SK-N-SH treated with all-trans-retinoic acid at 6 μM for 48 hours (cell line): Measurements from ENCODE around the gene CELF4.
A peak's percentile ranks its signal among the peaks of the same experiment; 100 is the strongest.

Experiments
- ATAC-seq: fragments of 200-7000 bp; cut with Tn5 transposase; 3 replicates; pipeline ENCODE4 v1.9.1; 2020; ENCODE audit warnings: mild to moderate bottlenecking, moderate library complexity
- ARNTL ChIP-seq: fragments of 450-650 bp; formaldehyde crosslinking; IDR thresholded peaks from 2 replicates; pipeline ENCODE4 v1.5.0; 2020; ENCODE audit warnings: low read depth, mild to moderate bottlenecking, moderate library complexity, borderline replicate concordance
- BACH2 ChIP-seq: fragments of 250-450 bp; sonication (Bioruptor Pico); IDR thresholded peaks from 2 replicates; pipeline ENCODE4 v1.9.0; 2021; ENCODE audit warnings: mild to moderate bottlenecking, borderline replicate concordance
- CSDC2 ChIP-seq: fragments of 250-450 bp; sonication (Bioruptor Pico); IDR thresholded peaks from 2 replicates; pipeline ENCODE4 v1.5.0; 2020; ENCODE audit warnings: mild to moderate bottlenecking, moderate library complexity
- GLIS3 ChIP-seq: fragments of 250-450 bp; sonication (Bioruptor Pico); IDR thresholded peaks from 2 replicates; pipeline ENCODE4 v1.5.0; 2020; ENCODE audit warnings: mild to moderate bottlenecking, moderate library complexity
- ISL1 ChIP-seq: fragments of 250-450 bp; sonication (Bioruptor Pico); IDR thresholded peaks from 2 replicates; pipeline ENCODE4 v2.1.2; 2022; ENCODE audit warnings: mild to moderate bottlenecking, moderate library complexity
- OSR1 ChIP-seq: fragments of 250-450 bp; sonication (Bioruptor Pico); IDR thresholded peaks from 2 replicates; pipeline ENCODE4 v1.8.0; 2022; ENCODE audit warnings: moderate library complexity, mild to moderate bottlenecking, inconsistent platforms
- PPARA ChIP-seq: fragments of 250-450 bp; sonication (Bioruptor Pico); IDR thresholded peaks from 2 replicates; pipeline ENCODE4 v1.5.0; 2020; ENCODE audit warnings: mild to moderate bottlenecking, borderline replicate concordance
- RARB ChIP-seq: fragments of 250-450 bp; sonication (Bioruptor Pico); IDR thresholded peaks from 2 replicates; pipeline ENCODE4 v1.8.0; 2021; ENCODE audit warnings: mild to moderate bottlenecking, moderate library complexity
- SNAI2 ChIP-seq: fragments of 250-450 bp; sonication (Bioruptor Pico); IDR thresholded peaks from 2 replicates; pipeline ENCODE4 v1.5.0; 2020; ENCODE audit warnings: mild to moderate bottlenecking, moderate library complexity
- TOX ChIP-seq: fragments of 250-450 bp; sonication (Bioruptor Pico); IDR thresholded peaks from 2 replicates; pipeline ENCODE4 v1.8.0; 2021; ENCODE audit warnings: mild to moderate bottlenecking, moderate library complexity, borderline replicate concordance
- ZC3H10 ChIP-seq: fragments of 250-450 bp; sonication (Bioruptor Pico); IDR thresholded peaks from 2 replicates; pipeline ENCODE4 v1.5.1; 2021; ENCODE audit warnings: mild to moderate bottlenecking, moderate library complexity
- ZFP3 ChIP-seq: fragments of 250-450 bp; sonication (Bioruptor Pico); IDR thresholded peaks from 2 replicates; pipeline ENCODE4 v1.5.0; 2020; ENCODE audit warnings: mild to moderate bottlenecking, moderate library complexity
- ZNF565 ChIP-seq: fragments of 450-650 bp; formaldehyde crosslinking; conservative IDR thresholded peaks from 2 replicates; pipeline ENCODE4 v1.5.0; 2020; ENCODE audit warnings: low read depth, mild to moderate bottlenecking, moderate library complexity
- ZNF8 ChIP-seq: fragments of 450-650 bp; formaldehyde crosslinking; IDR thresholded peaks from 2 replicates; pipeline ENCODE4 v1.5.0; 2020; ENCODE audit warnings: mild to moderate bottlenecking, moderate library complexity
- TF ChIP-seq, protein P1 (sequence below): fragments of 250-450 bp; sonication (Bioruptor Pico); IDR thresholded peaks from 2 replicates; pipeline ENCODE4 v1.5.0; 2020; ENCODE audit warnings: mild to moderate bottlenecking, moderate library complexity
- TF ChIP-seq, protein P2 (sequence below): fragments of 250-450 bp; sonication (Bioruptor Pico); IDR thresholded peaks from 2 replicates; pipeline ENCODE4 v1.5.1; 2021; ENCODE audit warnings: mild to moderate bottlenecking, moderate library complexity
- TF ChIP-seq, protein P3 (sequence below): fragments of 250-450 bp; sonication (Bioruptor Pico); IDR thresholded peaks from 2 replicates; pipeline ENCODE4 v1.5.1; 2020; ENCODE audit warnings: low read depth, mild to moderate bottlenecking, moderate library complexity
- TF ChIP-seq, protein P4 (sequence below): fragments of 250-450 bp; sonication (Bioruptor Pico); IDR thresholded peaks from 2 replicates; pipeline ENCODE4 v1.8.0; 2020; ENCODE audit warnings: mild to moderate bottlenecking, moderate library complexity, borderline replicate concordance

Gene CELF4

DNA sequence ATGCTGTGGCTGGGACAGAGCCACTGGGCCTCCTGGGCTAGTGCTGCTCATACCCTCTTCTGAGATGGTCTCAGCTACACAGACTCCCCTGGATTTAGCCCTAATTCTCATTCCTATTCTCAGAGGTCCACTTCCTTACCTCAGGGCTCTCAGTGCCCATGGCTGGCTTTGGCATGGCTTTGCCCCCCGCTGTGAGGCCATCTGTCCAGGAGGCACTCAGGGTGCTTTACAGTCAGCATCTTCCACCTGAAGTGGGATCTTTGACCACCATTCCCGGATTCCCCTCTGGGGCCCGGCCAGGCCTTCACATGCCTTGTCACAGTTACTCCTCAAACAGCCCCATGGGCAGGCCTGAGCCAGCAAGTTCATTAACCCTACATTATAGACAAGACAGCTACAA lies 161.8 kb downstream of the CELF4 start:
- ATAC-seq, result no peak; the same call in 2 of the 3 replicates
- TF ChIP-seq, protein P1, sequence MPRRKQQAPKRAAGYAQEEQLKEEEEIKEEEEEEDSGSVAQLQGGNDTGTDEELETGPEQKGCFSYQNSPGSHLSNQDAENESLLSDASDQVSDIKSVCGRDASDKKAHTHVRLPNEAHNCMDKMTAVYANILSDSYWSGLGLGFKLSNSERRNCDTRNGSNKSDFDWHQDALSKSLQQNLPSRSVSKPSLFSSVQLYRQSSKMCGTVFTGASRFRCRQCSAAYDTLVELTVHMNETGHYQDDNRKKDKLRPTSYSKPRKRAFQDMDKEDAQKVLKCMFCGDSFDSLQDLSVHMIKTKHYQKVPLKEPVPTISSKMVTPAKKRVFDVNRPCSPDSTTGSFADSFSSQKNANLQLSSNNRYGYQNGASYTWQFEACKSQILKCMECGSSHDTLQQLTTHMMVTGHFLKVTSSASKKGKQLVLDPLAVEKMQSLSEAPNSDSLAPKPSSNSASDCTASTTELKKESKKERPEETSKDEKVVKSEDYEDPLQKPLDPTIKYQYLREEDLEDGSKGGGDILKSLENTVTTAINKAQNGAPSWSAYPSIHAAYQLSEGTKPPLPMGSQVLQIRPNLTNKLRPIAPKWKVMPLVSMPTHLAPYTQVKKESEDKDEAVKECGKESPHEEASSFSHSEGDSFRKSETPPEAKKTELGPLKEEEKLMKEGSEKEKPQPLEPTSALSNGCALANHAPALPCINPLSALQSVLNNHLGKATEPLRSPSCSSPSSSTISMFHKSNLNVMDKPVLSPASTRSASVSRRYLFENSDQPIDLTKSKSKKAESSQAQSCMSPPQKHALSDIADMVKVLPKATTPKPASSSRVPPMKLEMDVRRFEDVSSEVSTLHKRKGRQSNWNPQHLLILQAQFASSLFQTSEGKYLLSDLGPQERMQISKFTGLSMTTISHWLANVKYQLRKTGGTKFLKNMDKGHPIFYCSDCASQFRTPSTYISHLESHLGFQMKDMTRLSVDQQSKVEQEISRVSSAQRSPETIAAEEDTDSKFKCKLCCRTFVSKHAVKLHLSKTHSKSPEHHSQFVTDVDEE (CRISPR knock-in tag), result no peak
- TF ChIP-seq ZNF8 (CRISPR knock-in tag) (no peak), RARB (CRISPR knock-in tag) (no peak), GLIS3 (CRISPR knock-in tag) (no peak), ZFP3 (no peak), CSDC2 (CRISPR knock-in tag) (no peak), ISL1 (CRISPR knock-in tag) (no peak), TOX (CRISPR knock-in tag) (no peak), SNAI2 (CRISPR knock-in tag) (no peak)
- TF ChIP-seq, protein P2, sequence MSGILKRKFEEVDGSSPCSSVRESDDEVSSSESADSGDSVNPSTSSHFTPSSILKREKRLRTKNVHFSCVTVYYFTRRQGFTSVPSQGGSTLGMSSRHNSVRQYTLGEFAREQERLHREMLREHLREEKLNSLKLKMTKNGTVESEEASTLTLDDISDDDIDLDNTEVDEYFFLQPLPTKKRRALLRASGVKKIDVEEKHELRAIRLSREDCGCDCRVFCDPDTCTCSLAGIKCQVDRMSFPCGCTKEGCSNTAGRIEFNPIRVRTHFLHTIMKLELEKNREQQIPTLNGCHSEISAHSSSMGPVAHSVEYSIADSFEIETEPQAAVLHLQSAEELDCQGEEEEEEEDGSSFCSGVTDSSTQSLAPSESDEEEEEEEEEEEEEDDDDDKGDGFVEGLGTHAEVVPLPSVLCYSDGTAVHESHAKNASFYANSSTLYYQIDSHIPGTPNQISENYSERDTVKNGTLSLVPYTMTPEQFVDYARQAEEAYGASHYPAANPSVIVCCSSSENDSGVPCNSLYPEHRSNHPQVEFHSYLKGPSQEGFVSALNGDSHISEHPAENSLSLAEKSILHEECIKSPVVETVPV, result no peak
- TF ChIP-seq, protein P3, sequence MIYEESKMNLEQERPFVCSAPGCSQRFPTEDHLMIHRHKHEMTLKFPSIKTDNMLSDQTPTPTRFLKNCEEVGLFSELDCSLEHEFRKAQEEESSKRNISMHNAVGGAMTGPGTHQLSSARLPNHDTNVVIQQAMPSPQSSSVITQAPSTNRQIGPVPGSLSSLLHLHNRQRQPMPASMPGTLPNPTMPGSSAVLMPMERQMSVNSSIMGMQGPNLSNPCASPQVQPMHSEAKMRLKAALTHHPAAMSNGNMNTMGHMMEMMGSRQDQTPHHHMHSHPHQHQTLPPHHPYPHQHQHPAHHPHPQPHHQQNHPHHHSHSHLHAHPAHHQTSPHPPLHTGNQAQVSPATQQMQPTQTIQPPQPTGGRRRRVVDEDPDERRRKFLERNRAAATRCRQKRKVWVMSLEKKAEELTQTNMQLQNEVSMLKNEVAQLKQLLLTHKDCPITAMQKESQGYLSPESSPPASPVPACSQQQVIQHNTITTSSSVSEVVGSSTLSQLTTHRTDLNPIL (CRISPR knock-in tag), result no peak
- TF ChIP-seq, protein P4, sequence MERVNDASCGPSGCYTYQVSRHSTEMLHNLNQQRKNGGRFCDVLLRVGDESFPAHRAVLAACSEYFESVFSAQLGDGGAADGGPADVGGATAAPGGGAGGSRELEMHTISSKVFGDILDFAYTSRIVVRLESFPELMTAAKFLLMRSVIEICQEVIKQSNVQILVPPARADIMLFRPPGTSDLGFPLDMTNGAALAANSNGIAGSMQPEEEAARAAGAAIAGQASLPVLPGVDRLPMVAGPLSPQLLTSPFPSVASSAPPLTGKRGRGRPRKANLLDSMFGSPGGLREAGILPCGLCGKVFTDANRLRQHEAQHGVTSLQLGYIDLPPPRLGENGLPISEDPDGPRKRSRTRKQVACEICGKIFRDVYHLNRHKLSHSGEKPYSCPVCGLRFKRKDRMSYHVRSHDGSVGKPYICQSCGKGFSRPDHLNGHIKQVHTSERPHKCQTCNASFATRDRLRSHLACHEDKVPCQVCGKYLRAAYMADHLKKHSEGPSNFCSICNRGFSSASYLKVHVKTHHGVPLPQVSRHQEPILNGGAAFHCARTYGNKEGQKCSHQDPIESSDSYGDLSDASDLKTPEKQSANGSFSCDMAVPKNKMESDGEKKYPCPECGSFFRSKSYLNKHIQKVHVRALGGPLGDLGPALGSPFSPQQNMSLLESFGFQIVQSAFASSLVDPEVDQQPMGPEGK (CRISPR knock-in tag), result no peak

DNA sequence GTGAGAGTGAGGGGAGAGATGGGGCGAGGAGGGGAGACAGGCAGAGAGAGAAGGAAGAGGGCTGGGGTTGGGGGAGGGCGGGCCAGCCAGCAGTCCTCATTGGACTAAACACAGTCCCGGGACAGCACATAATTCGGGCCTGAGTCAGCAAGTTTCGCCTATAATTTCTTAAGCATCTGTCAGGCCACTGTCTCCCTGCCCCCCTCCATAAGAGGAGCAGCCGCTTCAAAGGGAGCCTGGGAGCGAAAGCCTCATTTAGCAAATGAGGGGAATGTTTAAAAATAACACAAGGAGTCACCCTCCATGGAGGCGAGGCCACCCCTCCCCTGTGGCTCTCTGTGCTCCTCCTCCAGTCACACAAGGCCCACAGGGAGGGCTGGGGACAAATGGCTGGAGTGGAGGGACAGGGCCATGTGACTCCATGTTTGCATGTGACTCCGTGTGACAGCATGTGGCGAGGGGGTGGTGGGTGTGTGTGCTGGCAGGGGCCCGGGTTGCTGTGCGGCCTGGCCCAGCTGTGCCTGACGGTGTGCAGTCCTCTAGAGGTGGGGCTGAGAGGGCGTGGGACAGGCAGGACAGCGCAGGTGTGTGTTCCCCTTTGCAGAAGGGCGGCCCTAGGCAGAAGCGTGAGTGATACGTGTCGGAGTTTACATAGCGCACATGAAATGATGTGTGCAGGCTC lies 162.4 kb downstream of the CELF4 start:
- TF ChIP-seq ZC3H10 (CRISPR knock-in tag), result no peak
- no peak for TF ChIP-seq SNAI2 (CRISPR knock-in tag)
- no peak for TF ChIP-seq ISL1 (CRISPR knock-in tag)
- TF ChIP-seq OSR1, result no peak
- TF ChIP-seq, protein P4 (CRISPR knock-in tag), result no peak
- no peak for TF ChIP-seq CSDC2 (CRISPR knock-in tag)
- no peak for TF ChIP-seq BACH2
- TF ChIP-seq ARNTL (CRISPR knock-in tag), result no peak
- TF ChIP-seq, protein P1 (CRISPR knock-in tag), result no peak
- TF ChIP-seq, protein P2, result no peak
- TF ChIP-seq TOX (CRISPR knock-in tag), result no peak
- no peak for TF ChIP-seq PPARA (CRISPR knock-in tag)
- TF ChIP-seq GLIS3 (CRISPR knock-in tag), result no peak
- no peak for TF ChIP-seq ZNF565 (CRISPR knock-in tag)
- peak; percentile 85 for ATAC-seq
